Glutamatergic neuron (in vitro differentiated cells): ENCODE data around the gene GRAP2. TPM values are rescaled to one million over a fixed set of nuclear protein-coding genes. Genes with fewer than 3 reads are reported as not detected.

Experiments used
- DNase-seq: peaks from one replicate; pipeline ENCODE4 v3.0.0; 2022
- H3K27ac Mint-ChIP-seq: one replicate; pipeline ENCODE4 v1.8.0; 2020; ENCODE audit warnings: mild to moderate bottlenecking, mixed read lengths, inconsistent platforms; ENCODE audit not compliant: unreplicated experiment
- H3K27me3 Mint-ChIP-seq: one replicate; pipeline ENCODE4 v1.8.0; 2020; ENCODE audit warnings: mild to moderate bottlenecking, moderate library complexity, mixed read lengths, inconsistent platforms; ENCODE audit not compliant: unreplicated experiment
- H3K36me3 Mint-ChIP-seq: one replicate; pipeline ENCODE4 v1.8.0; 2020; ENCODE audit warnings: mild to moderate bottlenecking, mixed read lengths, inconsistent platforms; ENCODE audit not compliant: unreplicated experiment
- H3K4me1 Mint-ChIP-seq: one replicate; pipeline ENCODE4 v1.8.0; 2020; ENCODE audit warnings: mild to moderate bottlenecking, low read depth, mixed read lengths, inconsistent platforms; ENCODE audit not compliant: unreplicated experiment
- H3K4me3 Mint-ChIP-seq: one replicate; pipeline ENCODE4 v1.8.0; 2020; ENCODE audit warnings: mild to moderate bottlenecking, mixed read lengths, inconsistent platforms; ENCODE audit not compliant: unreplicated experiment
- H3K9me3 Mint-ChIP-seq: one replicate; pipeline ENCODE4 v1.8.0; 2020; ENCODE audit warnings: mild to moderate bottlenecking, moderate library complexity, mixed read lengths, inconsistent platforms; ENCODE audit not compliant: unreplicated experiment
- total RNA-seq: library from RNA; stranded (reverse); fragmentation: NEBNext Ultra II Directional; extraction: Animal tissue kit (Norgen Biotek cat#: 25700); gene quantifications from one replicate; pipeline ENCODE4 v1.2.1, GENCODE V29; 2021; ENCODE audit not compliant: unreplicated experiment
- TF ChIP-seq, protein P1 (sequence below): fragments of 200-600 bp; sonication (generic); IDR thresholded peaks from one replicate; pipeline ENCODE4 v1.5.0; 2021; ENCODE audit not compliant: partially characterized antibody, unreplicated experiment

Gene GRAP2
- total RNA-seq, 1 donor from 2014 or later: not detected

DNA sequence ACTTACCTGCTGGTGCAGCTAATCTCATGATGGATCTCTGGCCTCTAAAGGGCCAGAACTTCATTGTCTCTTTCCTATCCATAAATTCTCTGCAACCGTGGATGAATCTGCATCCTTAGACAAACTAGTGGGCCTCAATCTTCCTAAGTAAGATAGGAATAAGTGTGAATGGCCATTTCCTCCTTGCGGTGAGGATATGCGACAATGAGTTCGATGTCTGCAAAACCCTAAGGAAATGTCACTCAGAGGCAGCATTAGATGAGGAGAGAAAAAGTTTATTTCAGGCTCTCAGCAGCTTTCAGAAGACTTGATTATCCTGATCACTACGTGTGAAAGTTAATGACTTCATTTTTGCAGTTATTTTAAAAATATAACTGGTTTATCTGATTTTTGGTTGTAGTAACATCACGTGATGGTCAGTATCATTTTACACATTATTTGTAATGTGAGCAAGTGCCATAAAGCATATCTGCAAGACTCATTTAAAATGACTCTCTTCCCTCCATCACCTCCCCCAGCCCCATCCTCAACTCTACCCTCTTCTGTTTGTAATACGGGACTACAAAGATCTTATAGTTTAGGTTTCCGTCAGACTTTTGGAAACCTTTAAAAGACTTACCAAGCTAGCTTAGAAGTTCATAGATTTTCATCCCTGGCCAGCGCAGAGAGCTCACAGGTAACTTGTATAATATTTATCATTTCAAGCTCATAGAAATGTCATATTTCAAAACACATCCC lies 10.2 kb downstream of the GRAP2 start:
- H3K36me3 Mint-ChIP-seq: no peaks in the 10 kb centered on the region
- H3K9me3 Mint-ChIP-seq: no peaks in the 10 kb centered on the region
- no peaks in the 10 kb centered on the region for H3K27me3 Mint-ChIP-seq
- no peak overlapping the region for H3K27ac Mint-ChIP-seq
- TF ChIP-seq, protein P1, sequence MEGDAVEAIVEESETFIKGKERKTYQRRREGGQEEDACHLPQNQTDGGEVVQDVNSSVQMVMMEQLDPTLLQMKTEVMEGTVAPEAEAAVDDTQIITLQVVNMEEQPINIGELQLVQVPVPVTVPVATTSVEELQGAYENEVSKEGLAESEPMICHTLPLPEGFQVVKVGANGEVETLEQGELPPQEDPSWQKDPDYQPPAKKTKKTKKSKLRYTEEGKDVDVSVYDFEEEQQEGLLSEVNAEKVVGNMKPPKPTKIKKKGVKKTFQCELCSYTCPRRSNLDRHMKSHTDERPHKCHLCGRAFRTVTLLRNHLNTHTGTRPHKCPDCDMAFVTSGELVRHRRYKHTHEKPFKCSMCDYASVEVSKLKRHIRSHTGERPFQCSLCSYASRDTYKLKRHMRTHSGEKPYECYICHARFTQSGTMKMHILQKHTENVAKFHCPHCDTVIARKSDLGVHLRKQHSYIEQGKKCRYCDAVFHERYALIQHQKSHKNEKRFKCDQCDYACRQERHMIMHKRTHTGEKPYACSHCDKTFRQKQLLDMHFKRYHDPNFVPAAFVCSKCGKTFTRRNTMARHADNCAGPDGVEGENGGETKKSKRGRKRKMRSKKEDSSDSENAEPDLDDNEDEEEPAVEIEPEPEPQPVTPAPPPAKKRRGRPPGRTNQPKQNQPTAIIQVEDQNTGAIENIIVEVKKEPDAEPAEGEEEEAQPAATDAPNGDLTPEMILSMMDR: no peak
- no peak for DNase-seq
- peaks cover 6% of the 10 kb centered on the region for H3K4me1 Mint-ChIP-seq
- H3K4me3 Mint-ChIP-seq: no peak overlapping the region

DNA sequence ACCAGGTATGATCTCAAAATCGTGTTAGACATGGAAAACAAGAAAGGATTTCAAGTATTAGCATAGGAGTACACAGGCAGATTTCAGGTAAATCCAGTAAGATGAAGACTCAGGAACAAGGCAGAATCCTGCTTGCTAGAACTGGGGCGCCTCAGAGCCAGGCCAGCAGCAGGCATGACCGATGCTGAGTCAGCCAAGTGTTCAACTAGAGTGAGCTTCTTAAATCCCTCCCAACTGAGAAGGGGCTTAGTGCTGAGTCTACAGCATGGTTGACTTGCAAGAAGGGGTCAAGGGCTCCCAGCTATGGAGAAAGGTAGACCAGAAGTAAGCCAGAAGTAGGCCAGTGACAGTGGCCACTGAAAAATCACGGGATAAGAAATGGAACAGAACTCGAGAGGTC lies 12.4 kb downstream of the GRAP2 start:
- Mint-ChIP-seq H3K27ac (no peak overlapping the region), H3K9me3 (no peaks in the 10 kb centered on the region), H3K27me3 (no peaks in the 10 kb centered on the region), H3K4me3 (no peak overlapping the region), H3K4me1 (peaks cover 13% of the 10 kb centered on the region), H3K36me3 (no peaks in the 10 kb centered on the region)
- TF ChIP-seq, protein P1: no peak
- DNase-seq: no peak

DNA sequence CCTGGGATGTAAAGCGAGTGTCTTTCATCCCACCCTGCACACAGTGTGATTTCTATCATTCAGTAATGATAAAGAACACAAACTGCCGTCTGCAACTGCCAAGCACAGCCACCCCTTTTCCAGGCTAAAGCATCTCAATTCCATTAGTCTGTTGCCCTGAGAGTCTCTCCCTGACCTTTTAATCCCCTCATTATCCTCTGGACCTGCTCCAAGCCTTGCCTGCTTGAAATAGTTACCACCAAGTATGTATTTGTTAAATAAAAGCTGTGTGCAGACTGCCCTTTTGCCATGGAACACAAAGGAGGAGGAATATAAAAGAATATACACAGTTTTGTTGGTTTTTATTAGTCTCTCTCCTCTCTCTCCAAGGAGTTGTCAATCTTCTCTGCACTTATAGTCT lies 13.0 kb downstream of the GRAP2 start:
- Mint-ChIP-seq H3K4me3 (no peak overlapping the region), H3K36me3 (no peaks in the 10 kb centered on the region), H3K9me3 (no peaks in the 10 kb centered on the region), H3K27me3 (no peaks in the 10 kb centered on the region), H3K27ac (no peak overlapping the region), H3K4me1 (peaks cover 13% of the 10 kb centered on the region)
- TF ChIP-seq, protein P1: no peak
- DNase-seq: no peak

DNA sequence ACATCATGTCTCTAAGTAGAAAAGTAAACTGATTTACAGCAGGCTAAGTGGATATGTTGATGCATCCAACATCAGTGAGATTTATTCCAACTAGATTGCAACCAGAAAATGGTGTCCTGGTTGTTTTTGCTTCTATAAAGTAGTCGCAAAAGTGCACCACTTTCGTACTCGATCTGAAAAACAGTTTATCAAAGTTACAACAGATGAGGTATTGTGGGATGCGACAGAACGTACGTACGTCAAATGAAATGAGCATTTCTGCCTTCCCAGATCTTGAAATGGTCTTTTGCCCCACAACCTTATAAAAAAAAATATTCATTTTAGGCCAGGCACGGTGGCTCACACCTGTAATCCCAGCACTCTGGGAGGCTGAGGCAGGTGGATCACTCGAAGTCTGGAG lies 13.7 kb downstream of the GRAP2 start:
- Mint-ChIP-seq H3K36me3 (no peaks in the 10 kb centered on the region), H3K27me3 (no peaks in the 10 kb centered on the region), H3K4me3 (no peak overlapping the region), H3K27ac (no peak overlapping the region), H3K9me3 (no peaks in the 10 kb centered on the region), H3K4me1 (peaks cover 13% of the 10 kb centered on the region)
- TF ChIP-seq, protein P1: no peak
- no peak for DNase-seq

DNA sequence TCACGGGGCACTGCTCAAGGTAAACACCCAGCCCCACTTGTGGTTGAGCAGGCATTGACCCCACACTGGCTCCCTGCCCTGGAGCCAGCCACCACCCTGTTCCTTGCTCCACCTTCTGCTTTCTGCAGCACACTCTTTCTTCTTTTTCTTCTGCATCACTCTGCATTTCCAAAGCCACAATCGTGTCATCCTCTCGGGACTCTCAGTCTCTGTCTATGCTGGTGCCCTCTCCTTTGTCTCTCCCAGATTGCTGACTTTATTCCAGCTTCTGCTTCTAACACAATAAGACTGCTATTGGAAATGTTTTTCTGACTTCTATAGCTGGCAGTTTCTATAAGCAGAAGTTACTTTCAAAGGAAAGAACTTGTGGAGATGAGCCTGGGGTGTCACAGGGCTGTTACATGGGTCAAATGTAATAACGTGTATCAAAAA lies 14.4 kb downstream of the GRAP2 start:
- no peaks in the 10 kb centered on the region for H3K36me3 Mint-ChIP-seq
- H3K4me1 Mint-ChIP-seq: peaks cover 15% of the 10 kb centered on the region
- H3K27ac Mint-ChIP-seq: no peak overlapping the region
- no peaks in the 10 kb centered on the region for H3K27me3 Mint-ChIP-seq
- H3K4me3 Mint-ChIP-seq: no peak overlapping the region
- TF ChIP-seq, protein P1: no peak
- H3K9me3 Mint-ChIP-seq: no peaks in the 10 kb centered on the region
- no peak for DNase-seq
